CD1c-positive myeloid dendritic cell (primary cell): ENCODE results near the gene TFR2.

ENCODE experiments used
- DNase-seq: peaks from one replicate; pipeline ENCODE4 v3.0.0-alpha.2; 2016; ENCODE audit errors: extremely low spot score

Gene TFR2

GRCh38 chr7:100654908-100655831 is 13.8 kb upstream of the TFR2 start:
- no peak for DNase-seq

- DNase-seq = no peak
Observed at GRCh38 chr7:100649826-100650565, 8.6 kb upstream of the TFR2 start.

- no peak for DNase-seq
Observed at GRCh38 chr7:100642534-100642907, 1.2 kb upstream of the TFR2 start.

GRCh38 chr7:100641860-100642533 is 645 bp upstream of the TFR2 start:
- DNase-seq = no peak

- DNase-seq = no peak
Observed at GRCh38 chr7:100640517-100641440, 573 bp downstream of the TFR2 start.

- no peak for DNase-seq
Observed at GRCh38 chr7:100639995-100640516, 1.3 kb downstream of the TFR2 start.

- DNase-seq = peak; percentile 50
Observed at GRCh38 chr7:100632951-100633717, 8.2 kb downstream of the TFR2 start.

GRCh38 chr7:100630066-100630465 is 11.3 kb downstream of the TFR2 start:
- no peak for DNase-seq

- peak; percentile 52 for DNase-seq
Observed at GRCh38 chr7:100629117-100629716, 12.1 kb downstream of the TFR2 start.

- DNase-seq = no peak
Observed at GRCh38 chr7:100627238-100627549, 14.2 kb downstream of the TFR2 start.

- peak; percentile 84 for DNase-seq
Observed at GRCh38 chr7:100626530-100627237, 14.7 kb downstream of the TFR2 start.

GRCh38 chr7:100626055-100626454 is 15.3 kb downstream of the TFR2 start:
- DNase-seq = no peak

GRCh38 chr7:100623951-100624824 is 17.2 kb downstream of the TFR2 start:
- DNase-seq = no peak

- DNase-seq = no peak
Observed at GRCh38 chr7:100621554-100621953, 19.8 kb downstream of the TFR2 start.

GRCh38 chr7:100620804-100621203 is 20.5 kb downstream of the TFR2 start:
- DNase-seq = no peak

GRCh38 chr7:100620239-100620638 is 21.1 kb downstream of the TFR2 start:
- DNase-seq = no peak

- no peak for DNase-seq
Observed at GRCh38 chr7:100614308-100614861, 27.0 kb downstream of the TFR2 start.
